Upper lobe of right lung (tissue), 1 donor: Measurements from ENCODE around the gene CMC1. TPM values are rescaled to one million over a fixed set of nuclear protein-coding genes. Genes with fewer than 3 reads are reported as not detected.
A peak's percentile ranks its signal among the peaks of the same experiment; 100 is the strongest.

ENCODE experiments used
- ATAC-seq: fragments of 200-7000 bp; cut with Tn5 transposase; one replicate; pipeline ENCODE4 v1.9.1; 2020; ENCODE audit warnings: mild to moderate bottlenecking, moderate library complexity
- DNase-seq: peaks from one replicate; pipeline ENCODE4 v3.0.0-alpha.2; 2020
- H3K27ac ChIP-seq: fragments of 200-600 bp; one replicate; pipeline ENCODE4 v1.8.0; 2022
- H3K27me3 ChIP-seq: fragments of 200-600 bp; one replicate; pipeline ENCODE4 v1.8.0; 2022; ENCODE audit warnings: mild to moderate bottlenecking
- H3K36me3 ChIP-seq: fragments of 200-600 bp; one replicate; pipeline ENCODE4 v1.8.0; 2022
- H3K4me1 ChIP-seq: fragments of 200-600 bp; one replicate; pipeline ENCODE4 v1.8.0; 2022
- H3K4me3 ChIP-seq: fragments of 200-600 bp; one replicate; pipeline ENCODE4 v1.8.0; 2022; ENCODE audit warnings: mild to moderate bottlenecking
- H3K9me3 ChIP-seq: fragments of 200-600 bp; one replicate; pipeline ENCODE4 v1.8.0; 2022
- CTCF ChIP-seq: fragments of 200-600 bp; IDR thresholded peaks from one replicate; pipeline ENCODE4 v1.8.0; 2022; ENCODE audit warnings: antibody characterized with exemption
- intact Hi-C: fragments of 100-400 bp; cut with DNase I; formaldehyde crosslinking; loops from one replicate; pipeline ENCODE4 v1.11.0; 2022
- total RNA-seq: library from RNA; stranded (reverse); fragmentation: NEBNext Ultra II Directional; extraction: Animal tissue kit (Norgen Biotek cat#: 25700); gene quantifications from one replicate; pipeline ENCODE4 v1.2.1, GENCODE V29; 2021
- donor health status: DM: no; HTN: yes; CAD: no; lungs with severe emphysema.

Gene CMC1
- total RNA-seq, 1 donor from 2014 or later = 17.8 TPM

GRCh38 chr3:28239108-28239507 is 2.3 kb upstream of the CMC1 start:
- no peak for TF ChIP-seq CTCF
- Histone ChIP-seq H3K27me3 (no peaks in the 10 kb centered on the region), H3K4me1 (peaks cover 7% of the 10 kb centered on the region), H3K4me3 (no peak overlapping the region), H3K27ac (no peak overlapping the region), H3K9me3 (no peaks in the 10 kb centered on the region), H3K36me3 (no peaks in the 10 kb centered on the region)
- ATAC-seq (no peak), DNase-seq (no peak)
- intact Hi-C loops = no loop called here

- Histone ChIP-seq H3K4me3 (peak overlapping the region; percentile 91), H3K4me1 (peaks cover 7% of the 10 kb centered on the region), H3K27me3 (no peaks in the 10 kb centered on the region), H3K36me3 (no peaks in the 10 kb centered on the region), H3K27ac (no peak overlapping the region), H3K9me3 (no peaks in the 10 kb centered on the region)
- intact Hi-C loops = no loop called here
- no peak for TF ChIP-seq CTCF
- DNase-seq (no peak), ATAC-seq (no peak)
Observed at GRCh38 chr3:28240441-28240840, 978 bp upstream of the CMC1 start.

- Histone ChIP-seq H3K36me3 (no peaks in the 10 kb centered on the region), H3K27me3 (no peaks in the 10 kb centered on the region), H3K4me3 (peak overlapping the region; percentile 91), H3K4me1 (peaks cover 14% of the 10 kb centered on the region), H3K27ac (no peak overlapping the region), H3K9me3 (no peaks in the 10 kb centered on the region)
- TF ChIP-seq CTCF = no peak
- no peak for ATAC-seq
- intact Hi-C loops = no loop called here
- DNase-seq = no peak
Observed at GRCh38 chr3:28242519-28242918, 1.1 kb downstream of the CMC1 start.

- Histone ChIP-seq H3K4me1 (peaks cover 14% of the 10 kb centered on the region), H3K27ac (peak overlapping the region; percentile 8), H3K9me3 (no peaks in the 10 kb centered on the region), H3K36me3 (no peaks in the 10 kb centered on the region), H3K4me3 (no peak overlapping the region), H3K27me3 (no peaks in the 10 kb centered on the region)
- DNase-seq (no peak), ATAC-seq (no peak)
- intact Hi-C loops = no loop called here
- no peak for TF ChIP-seq CTCF
Observed at GRCh38 chr3:28243424-28244106, 2.1 kb downstream of the CMC1 start.

GRCh38 chr3:28244491-28244890 is 3.1 kb downstream of the CMC1 start:
- Histone ChIP-seq H3K27me3 (no peaks in the 10 kb centered on the region), H3K4me1 (peaks cover 14% of the 10 kb centered on the region), H3K27ac (peak overlapping the region; percentile 8), H3K4me3 (no peak overlapping the region), H3K9me3 (no peaks in the 10 kb centered on the region), H3K36me3 (no peaks in the 10 kb centered on the region)
- intact Hi-C loops = no loop called here
- peak; percentile 72 for DNase-seq
- TF ChIP-seq CTCF = no peak
- ATAC-seq = no peak

GRCh38 chr3:28247286-28247685 is 5.9 kb downstream of the CMC1 start:
- ATAC-seq (no peak), DNase-seq (no peak)
- H3K27ac ChIP-seq = no peak overlapping the region
- intact Hi-C loops = no loop called here
- H3K9me3 ChIP-seq = no peaks in the 10 kb centered on the region
- no peaks in the 10 kb centered on the region for H3K36me3 ChIP-seq
- H3K4me1 ChIP-seq = peaks cover 7% of the 10 kb centered on the region
- H3K4me3 ChIP-seq = no peak overlapping the region
- no peaks in the 10 kb centered on the region for H3K27me3 ChIP-seq
- TF ChIP-seq CTCF = no peak
